Measurements from ENCODE around the gene METTL23.

- TF ChIP-seq RARB (CRISPR knock-in tag; IDR thresholded peaks at IDR 0.05) (no peak), ISL1 (CRISPR knock-in tag; IDR thresholded peaks at IDR 0.05) (no peak), PATZ1 (CRISPR knock-in tag; IDR thresholded peaks at IDR 0.05; ENCODE audit: borderline replicate concordance) (no peak), ZFP30 (CRISPR knock-in tag; IDR thresholded peaks at IDR 0.05) (no peak), ZFP3 (CRISPR knock-in tag; IDR thresholded peaks at IDR 0.05) (no peak), SNAI2 (CRISPR knock-in tag; IDR thresholded peaks at IDR 0.05) (no peak), ZC3H10 (CRISPR knock-in tag; IDR thresholded peaks at IDR 0.05) (no peak), ARNTL (CRISPR knock-in tag; IDR thresholded peaks at IDR 0.05; ENCODE audit: borderline replicate concordance, low read depth) (no peak), ZNF70 (CRISPR knock-in tag; IDR thresholded peaks at IDR 0.05) (no peak), CREB5 (CRISPR knock-in tag; IDR thresholded peaks at IDR 0.05; ENCODE audit: low read depth) (no peak), ZNF8 (CRISPR knock-in tag; IDR thresholded peaks at IDR 0.05) (no peak)
Observed at GRCh38 chr17:76753061-76753961, 26.7 kb downstream of the METTL23 start.
